NB4 (cell line): Measurements from ENCODE around the gene RGS21.

ENCODE experiments used
- POLR2A ChIP-seq: IDR thresholded peaks from 2 replicates; pipeline ENCODE4 v1.6.1; 2011; ENCODE audit warnings: mild to moderate bottlenecking; ENCODE audit not compliant: insufficient read length; ENCODE audit errors: extremely low read depth
- TF ChIP-seq, protein P1 (sequence below): IDR thresholded peaks from one replicate; pipeline ENCODE4 v1.5.1; 2012; ENCODE audit warnings: low read depth, low read length

DNA sequence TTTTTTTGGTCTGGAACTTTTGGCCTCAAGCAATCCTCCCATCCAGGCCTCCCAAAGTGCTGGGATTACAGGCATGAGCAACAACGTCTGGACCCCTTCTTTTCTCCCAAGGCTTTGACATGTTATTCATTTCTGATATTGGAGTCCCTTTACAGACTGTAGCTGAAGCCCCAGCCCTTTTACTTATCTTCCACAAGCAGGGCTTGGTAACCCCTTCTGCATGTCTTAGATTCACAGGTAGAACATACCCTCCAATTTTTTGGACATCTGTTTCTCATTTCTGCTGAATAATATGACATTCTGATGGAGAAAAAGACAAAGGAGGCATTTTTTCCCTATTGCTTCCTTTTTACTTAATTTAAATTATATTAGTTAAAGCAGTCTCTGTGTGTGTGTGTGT is 39.2 kb upstream of the RGS21 start:
- TF ChIP-seq, protein P1, sequence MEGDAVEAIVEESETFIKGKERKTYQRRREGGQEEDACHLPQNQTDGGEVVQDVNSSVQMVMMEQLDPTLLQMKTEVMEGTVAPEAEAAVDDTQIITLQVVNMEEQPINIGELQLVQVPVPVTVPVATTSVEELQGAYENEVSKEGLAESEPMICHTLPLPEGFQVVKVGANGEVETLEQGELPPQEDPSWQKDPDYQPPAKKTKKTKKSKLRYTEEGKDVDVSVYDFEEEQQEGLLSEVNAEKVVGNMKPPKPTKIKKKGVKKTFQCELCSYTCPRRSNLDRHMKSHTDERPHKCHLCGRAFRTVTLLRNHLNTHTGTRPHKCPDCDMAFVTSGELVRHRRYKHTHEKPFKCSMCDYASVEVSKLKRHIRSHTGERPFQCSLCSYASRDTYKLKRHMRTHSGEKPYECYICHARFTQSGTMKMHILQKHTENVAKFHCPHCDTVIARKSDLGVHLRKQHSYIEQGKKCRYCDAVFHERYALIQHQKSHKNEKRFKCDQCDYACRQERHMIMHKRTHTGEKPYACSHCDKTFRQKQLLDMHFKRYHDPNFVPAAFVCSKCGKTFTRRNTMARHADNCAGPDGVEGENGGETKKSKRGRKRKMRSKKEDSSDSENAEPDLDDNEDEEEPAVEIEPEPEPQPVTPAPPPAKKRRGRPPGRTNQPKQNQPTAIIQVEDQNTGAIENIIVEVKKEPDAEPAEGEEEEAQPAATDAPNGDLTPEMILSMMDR, result no peak
- TF ChIP-seq POLR2A, result no peak
